ENCODE data around the gene CYFIP2.

DNA sequence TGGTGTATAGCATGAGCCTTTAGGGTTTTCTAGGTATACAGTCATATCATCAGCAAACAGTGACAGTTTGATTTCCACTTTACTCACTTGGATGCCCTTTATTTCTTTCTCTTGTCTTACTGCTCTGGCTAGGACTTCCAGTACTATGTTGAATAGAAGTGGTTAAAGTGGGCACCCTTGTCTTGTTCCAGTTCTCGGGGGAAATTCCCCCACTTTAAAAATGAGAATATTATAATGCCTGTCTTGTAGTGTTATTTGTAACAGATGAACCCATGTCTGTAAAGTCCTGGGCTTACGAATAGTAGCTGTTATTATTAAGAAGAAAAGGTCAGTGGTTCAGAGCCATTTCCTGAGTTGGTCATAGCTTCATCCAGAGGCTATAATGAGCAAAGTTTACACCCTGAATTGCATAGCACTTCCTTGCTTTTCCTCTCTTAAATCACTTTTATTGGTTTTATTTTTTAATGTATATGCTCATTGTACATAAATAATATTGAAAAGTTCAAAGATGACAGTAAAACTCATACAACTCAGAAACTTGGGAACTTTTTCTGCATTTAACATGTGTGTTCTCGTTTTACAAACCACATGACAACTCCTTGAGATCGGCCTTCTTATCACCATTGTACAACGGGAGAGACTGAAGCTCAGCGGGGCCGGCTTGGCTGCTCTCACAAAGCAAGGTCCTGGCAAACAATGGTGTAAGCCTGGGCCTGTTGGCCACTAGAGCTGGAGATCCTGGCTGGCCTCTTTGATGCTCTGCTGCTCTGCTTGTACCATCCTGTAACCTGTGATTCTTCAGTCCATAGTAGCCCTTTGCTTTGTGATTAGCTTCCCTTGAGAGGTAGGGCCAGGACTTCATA, 85.2 kb downstream of the CYFIP2 start:
- TF ChIP-seq SIN3A (IDR thresholded peaks at IDR 0.05; ENCODE audit: low read depth) = no peak
- TF ChIP-seq, protein P1, sequence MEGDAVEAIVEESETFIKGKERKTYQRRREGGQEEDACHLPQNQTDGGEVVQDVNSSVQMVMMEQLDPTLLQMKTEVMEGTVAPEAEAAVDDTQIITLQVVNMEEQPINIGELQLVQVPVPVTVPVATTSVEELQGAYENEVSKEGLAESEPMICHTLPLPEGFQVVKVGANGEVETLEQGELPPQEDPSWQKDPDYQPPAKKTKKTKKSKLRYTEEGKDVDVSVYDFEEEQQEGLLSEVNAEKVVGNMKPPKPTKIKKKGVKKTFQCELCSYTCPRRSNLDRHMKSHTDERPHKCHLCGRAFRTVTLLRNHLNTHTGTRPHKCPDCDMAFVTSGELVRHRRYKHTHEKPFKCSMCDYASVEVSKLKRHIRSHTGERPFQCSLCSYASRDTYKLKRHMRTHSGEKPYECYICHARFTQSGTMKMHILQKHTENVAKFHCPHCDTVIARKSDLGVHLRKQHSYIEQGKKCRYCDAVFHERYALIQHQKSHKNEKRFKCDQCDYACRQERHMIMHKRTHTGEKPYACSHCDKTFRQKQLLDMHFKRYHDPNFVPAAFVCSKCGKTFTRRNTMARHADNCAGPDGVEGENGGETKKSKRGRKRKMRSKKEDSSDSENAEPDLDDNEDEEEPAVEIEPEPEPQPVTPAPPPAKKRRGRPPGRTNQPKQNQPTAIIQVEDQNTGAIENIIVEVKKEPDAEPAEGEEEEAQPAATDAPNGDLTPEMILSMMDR (IDR thresholded peaks at IDR 0.05 in 2 of 3, conservative IDR thresholded peaks at IDR 0.05 in 1 of 3; ENCODE audit: borderline replicate concordance in 1 of 3, insufficient read depth in 1 of 3, low read depth in 2 of 3, low read length in 2 of 3) = no peak

Measured in HCT116 (cell line).